AG09309 (cell line): ENCODE results near the gene CFAP90.

ENCODE experiments used
- DNase-seq: peaks from one replicate; pipeline ENCODE4 v3.0.0-alpha.2; 2010; ENCODE audit warnings: low read depth
- H3K4me3 ChIP-seq: 2 replicates; pipeline ENCODE4 v1.5.1; 2011; ENCODE audit warnings: mild to moderate bottlenecking, low read depth, low read length, moderate library complexity; ENCODE audit not compliant: control insufficient read depth
- TF ChIP-seq, protein P1 (sequence below): IDR thresholded peaks from 2 replicates; pipeline ENCODE4 v1.5.1; 2011; ENCODE audit warnings: mild to moderate bottlenecking, low read depth, low read length, inconsistent platforms; ENCODE audit not compliant: insufficient read depth, control insufficient read depth; ENCODE audit errors: missing control alignments

Gene CFAP90

DNA sequence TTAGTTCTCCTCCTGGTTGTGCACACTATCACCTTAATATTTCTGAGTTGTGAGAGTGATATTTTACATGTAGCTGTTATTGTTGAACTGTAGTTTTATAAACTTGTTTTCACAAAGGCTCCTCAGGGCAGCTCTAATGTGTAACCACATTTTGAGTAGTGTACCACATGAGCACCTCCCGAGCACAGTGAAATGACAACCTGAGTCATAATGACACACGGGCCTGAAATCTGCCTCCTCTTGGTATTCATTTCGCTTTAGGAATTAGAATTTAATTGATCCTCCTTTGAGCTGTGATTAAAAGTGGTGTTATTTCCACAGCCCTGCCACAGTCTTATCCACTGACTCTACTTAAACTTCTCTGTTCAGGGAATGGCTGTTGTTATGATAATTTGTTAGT is 25.9 kb upstream of the CFAP90 start:
- TF ChIP-seq, protein P1, sequence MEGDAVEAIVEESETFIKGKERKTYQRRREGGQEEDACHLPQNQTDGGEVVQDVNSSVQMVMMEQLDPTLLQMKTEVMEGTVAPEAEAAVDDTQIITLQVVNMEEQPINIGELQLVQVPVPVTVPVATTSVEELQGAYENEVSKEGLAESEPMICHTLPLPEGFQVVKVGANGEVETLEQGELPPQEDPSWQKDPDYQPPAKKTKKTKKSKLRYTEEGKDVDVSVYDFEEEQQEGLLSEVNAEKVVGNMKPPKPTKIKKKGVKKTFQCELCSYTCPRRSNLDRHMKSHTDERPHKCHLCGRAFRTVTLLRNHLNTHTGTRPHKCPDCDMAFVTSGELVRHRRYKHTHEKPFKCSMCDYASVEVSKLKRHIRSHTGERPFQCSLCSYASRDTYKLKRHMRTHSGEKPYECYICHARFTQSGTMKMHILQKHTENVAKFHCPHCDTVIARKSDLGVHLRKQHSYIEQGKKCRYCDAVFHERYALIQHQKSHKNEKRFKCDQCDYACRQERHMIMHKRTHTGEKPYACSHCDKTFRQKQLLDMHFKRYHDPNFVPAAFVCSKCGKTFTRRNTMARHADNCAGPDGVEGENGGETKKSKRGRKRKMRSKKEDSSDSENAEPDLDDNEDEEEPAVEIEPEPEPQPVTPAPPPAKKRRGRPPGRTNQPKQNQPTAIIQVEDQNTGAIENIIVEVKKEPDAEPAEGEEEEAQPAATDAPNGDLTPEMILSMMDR, result no peak
- DNase-seq, result no peak
- no peak overlapping the region for H3K4me3 ChIP-seq

DNA sequence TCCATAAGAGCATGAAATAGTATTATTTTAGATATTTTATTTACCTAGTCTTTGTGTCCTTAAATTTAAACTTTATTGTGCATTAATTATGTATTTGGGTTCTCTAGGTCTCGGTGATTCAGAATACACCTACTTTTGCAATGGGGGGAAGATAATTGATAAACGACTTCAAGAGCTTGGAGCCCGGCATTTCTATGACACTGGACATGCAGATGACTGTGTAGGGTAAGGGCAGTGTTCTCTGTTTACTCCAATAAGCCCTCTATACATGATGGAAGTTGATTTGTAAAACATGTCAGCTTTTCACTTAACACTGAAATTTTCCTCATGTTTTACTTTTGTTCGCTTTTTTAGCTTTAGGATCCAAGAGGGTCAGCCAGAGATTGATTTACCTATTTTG is 24.2 kb upstream of the CFAP90 start:
- no peak overlapping the region for H3K4me3 ChIP-seq
- TF ChIP-seq, protein P1, result no peak
- DNase-seq, result no peak

DNA sequence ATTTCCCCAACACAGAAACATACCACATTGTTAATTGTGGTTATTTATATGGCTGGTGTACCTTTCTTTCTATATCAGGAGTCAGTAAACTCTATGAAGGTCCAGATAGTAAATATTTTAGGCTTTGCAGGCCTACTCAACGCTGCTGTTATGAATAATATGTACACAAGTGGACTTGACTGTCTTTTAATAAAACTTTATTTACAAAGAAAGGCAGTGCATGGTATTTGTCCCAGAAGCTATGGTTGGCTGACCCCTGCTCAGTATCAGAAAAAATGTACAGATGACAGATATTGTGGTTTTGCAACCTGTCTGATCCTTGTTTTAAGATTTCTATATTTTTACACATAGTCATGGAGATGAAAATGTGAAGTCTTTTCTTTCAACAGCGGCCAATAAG is 23.7 kb upstream of the CFAP90 start:
- TF ChIP-seq, protein P1, result no peak
- DNase-seq, result no peak
- no peak overlapping the region for H3K4me3 ChIP-seq

DNA sequence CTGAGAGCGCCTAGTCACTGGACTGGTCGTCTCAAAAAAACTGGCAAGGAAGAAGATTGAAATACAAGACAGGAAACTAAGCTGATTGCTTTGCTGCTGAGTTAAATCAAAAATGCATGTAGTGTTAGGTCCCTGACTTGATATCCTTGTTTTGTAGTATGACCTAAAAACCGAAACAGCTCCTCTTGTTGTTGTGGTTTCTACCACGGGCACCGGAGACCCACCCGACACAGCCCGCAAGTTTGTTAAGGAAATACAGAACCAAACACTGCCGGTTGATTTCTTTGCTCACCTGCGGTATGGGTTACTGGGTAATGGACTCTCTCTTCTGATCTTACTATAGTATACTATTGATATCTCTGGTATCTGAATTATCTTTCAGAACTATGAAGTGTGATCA is 22.3 kb upstream of the CFAP90 start:
- H3K4me3 ChIP-seq, result no peak overlapping the region
- TF ChIP-seq, protein P1, result no peak
- DNase-seq, result no peak

DNA sequence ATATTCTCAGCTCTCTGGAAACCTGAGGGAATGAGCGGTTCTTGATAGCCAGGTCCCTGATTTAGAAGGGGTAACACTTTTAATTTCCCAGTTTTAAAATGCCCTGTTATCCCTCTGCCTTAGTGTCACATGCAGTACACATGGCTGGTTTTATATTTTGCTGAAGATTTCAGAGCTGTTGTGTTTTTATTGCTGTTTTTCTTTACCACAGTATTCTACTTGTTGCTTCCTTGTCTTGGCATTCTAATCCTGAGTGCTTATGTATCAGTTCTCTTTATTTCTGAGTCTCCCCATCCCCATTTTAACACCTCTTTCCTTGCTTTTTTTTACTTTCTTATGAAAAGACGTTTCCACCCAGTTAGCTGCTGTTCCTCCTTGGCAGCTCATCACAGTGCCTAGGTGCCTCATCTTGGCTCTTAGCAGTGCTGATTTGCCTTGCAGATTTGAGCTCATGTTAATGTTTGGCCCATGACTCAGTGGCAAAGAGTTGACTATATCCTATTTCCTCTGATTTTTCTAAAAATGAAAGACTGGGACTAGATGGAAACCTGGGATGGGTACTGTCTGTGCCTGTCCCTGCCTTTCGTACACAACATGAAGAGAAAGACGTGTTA is 21.7 kb upstream of the CFAP90 start:
- H3K4me3 ChIP-seq, result no peak overlapping the region
- DNase-seq, result no peak
- TF ChIP-seq, protein P1, result no peak

DNA sequence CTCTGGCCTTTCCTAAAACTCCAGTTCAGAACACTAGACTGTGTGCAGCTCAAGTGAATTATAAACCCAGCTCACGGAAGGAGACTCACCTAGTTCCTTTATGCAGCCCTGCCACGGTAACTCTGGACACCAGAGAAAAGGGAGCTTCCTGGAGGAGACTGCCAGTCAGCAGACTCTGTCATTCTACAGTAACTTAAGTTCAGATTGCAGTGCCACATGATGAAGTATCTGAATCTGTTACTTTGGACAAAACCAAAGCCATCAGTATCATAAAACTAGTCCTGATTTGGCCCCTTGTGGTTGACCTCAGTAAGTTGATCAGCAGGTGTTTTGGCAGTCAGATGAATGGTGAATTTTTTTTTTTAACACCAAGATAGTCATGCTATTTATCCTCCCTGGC is 20.7 kb upstream of the CFAP90 start:
- no peak for DNase-seq
- TF ChIP-seq, protein P1, result no peak
- no peak overlapping the region for H3K4me3 ChIP-seq
